ENCODE results near the gene GGA2. TPM values are rescaled to one million over a fixed set of nuclear protein-coding genes. Genes with fewer than 3 reads are reported as not detected.

The GGA2 gene
- total and polyA plus RNA-seq, 8 donors = 42.4 to 93.3 (median 67.0) TPM

DNA sequence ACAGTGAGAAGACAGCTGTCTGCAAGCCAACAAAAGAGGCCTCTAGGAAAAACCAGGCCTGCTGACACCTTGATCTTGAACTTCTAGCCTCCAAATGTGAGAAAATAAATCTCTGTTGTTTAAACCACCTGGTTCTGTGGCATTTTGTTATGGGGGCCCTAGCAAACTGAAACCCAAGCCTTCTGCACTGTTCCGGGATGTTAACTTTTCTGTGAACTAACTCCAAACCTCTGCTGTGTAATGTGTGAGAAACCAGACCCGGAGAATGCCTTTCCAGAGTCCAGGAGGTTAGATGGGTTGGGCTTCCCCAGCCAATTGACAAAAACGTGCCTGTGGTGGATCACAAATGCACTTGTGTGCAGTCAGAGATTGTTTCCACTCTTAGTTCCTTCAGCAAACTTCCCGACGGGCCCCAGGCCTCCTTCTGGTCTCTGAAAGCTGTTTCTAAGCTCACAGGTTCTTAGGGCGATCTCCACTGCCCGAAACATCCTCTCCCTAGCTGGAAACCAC is 13.6 kb upstream of the GGA2 start:
- Histone ChIP-seq H3K4me3 (no peak overlapping the region), H3K27me3 (no peaks in the 10 kb centered on the region), H3K27ac (no peak overlapping the region), H3K9me3 (no peaks in the 10 kb centered on the region), H3K36me3 (peaks cover 0 to 29% (median 0%) of the 10 kb centered on the region in 3 donors), H3K4me1 (peaks cover 8 to 15% (median 15%) of the 10 kb centered on the region in 3 donors)
- no peak for FAIRE-seq
- WGBS, 2 donors = 79 to 87% methylated on average over 7 of the region's 7 CpGs
- no peak for TF ChIP-seq CTCF (IDR thresholded peaks at IDR 0.05)
- no peak for ATAC-seq
- intact Hi-C loops (cut with DNase I) = no loop called here
- DNase-seq = no peak

- ATAC-seq = peak in 1 of 4 donors; percentile 15
- TF ChIP-seq CTCF (IDR thresholded peaks at IDR 0.05) = no peak
- intact Hi-C loops (cut with DNase I) = no loop called here
- WGBS, 2 donors = 94 to 99% methylated on average over 6 of the region's 6 CpGs
- Histone ChIP-seq H3K9me3 (no peaks in the 10 kb centered on the region), H3K36me3 (peaks cover 0 to 29% (median 0%) of the 10 kb centered on the region in 3 donors), H3K4me1 (peaks cover 2 to 9% (median 9%) of the 10 kb centered on the region in 3 donors), H3K27ac (no peak overlapping the region), H3K27me3 (no peaks in the 10 kb centered on the region), H3K4me3 (no peak overlapping the region)
- no peak for FAIRE-seq
- DNase-seq = no peak
These were observed 13.0 kb upstream of the GGA2 start for GRCh38 chr16:23523321-23523720.

DNA sequence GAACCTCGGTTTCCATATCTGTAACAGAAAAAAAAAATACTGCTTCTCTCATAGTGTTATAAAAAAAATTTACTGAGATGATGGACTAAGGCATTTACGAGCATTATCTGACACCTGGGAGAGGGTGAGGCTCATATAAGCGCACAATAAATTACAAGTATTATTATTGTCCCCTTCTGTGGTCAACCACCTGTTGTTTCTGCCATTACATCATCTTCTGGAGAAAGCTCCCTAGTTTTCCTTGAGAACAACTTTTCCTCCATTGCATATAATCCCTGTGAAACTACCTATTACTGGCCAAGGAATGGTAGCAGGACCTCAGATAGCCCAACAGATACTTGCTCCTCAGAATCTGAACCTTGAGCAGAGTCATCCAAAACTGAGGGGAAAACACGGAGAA is 11.7 kb upstream of the GGA2 start:
- intact Hi-C loops (cut with DNase I) = no loop called here
- no peak for TF ChIP-seq CTCF (IDR thresholded peaks at IDR 0.05)
- Histone ChIP-seq H3K36me3 (peaks cover 0 to 29% (median 0%) of the 10 kb centered on the region in 3 donors), H3K4me1 (no peaks in the 10 kb centered on the region), H3K9me3 (no peaks in the 10 kb centered on the region), H3K27me3 (no peaks in the 10 kb centered on the region), H3K4me3 (no peak overlapping the region), H3K27ac (no peak overlapping the region)
- ATAC-seq (no peak), DNase-seq (no peak), FAIRE-seq (no peak)
- 97% methylated on average over 4 of the region's 4 CpGs for WGBS, 2 donors

DNA sequence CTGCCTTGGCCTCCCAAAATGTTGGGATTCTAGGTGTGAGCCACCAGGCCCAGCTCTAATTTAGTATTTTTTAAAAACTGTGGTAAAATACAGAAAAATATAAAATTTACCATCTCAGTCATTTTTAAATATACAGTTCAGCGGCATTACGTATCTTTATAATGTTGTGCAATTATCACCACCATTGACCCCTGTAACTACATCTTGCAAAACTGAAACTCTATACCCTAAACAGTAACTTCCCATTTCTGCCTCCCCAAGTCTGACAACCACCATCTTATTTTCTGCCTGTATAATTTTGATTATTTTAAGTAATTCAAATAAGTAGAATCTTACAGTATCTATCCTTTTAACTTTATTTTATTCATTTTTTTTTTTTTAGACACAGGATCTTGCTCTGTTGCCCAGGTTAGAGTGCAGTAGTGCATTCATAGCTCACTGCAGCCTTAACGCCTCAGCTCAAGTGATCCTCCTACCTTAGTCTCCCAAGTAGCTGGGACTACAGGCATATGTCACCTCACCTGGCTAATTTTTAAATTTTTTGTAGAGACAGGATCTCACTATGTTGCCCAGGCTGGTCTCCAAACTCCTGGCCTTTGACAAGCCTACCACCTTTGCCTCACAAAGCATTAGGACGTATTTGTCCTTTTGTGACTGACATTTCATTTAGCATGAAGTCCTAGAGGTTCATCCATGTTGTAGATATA is 10.9 kb upstream of the GGA2 start:
- Histone ChIP-seq H3K36me3 (peaks cover 0 to 29% (median 0%) of the 10 kb centered on the region in 3 donors), H3K4me1 (no peaks in the 10 kb centered on the region), H3K4me3 (no peak overlapping the region), H3K9me3 (no peaks in the 10 kb centered on the region), H3K27me3 (no peaks in the 10 kb centered on the region), H3K27ac (peak overlapping the region in 1 of 4 donors; percentile 27)
- ATAC-seq (peak in 1 of 4 donors; percentile 53), DNase-seq (no peak), FAIRE-seq (no peak)
- 68 to 91% methylated on average over 4 of the region's 4 CpGs for WGBS, 2 donors
- TF ChIP-seq CTCF (IDR thresholded peaks at IDR 0.05) = no peak
- intact Hi-C loops (cut with DNase I) = no loop called here

DNA sequence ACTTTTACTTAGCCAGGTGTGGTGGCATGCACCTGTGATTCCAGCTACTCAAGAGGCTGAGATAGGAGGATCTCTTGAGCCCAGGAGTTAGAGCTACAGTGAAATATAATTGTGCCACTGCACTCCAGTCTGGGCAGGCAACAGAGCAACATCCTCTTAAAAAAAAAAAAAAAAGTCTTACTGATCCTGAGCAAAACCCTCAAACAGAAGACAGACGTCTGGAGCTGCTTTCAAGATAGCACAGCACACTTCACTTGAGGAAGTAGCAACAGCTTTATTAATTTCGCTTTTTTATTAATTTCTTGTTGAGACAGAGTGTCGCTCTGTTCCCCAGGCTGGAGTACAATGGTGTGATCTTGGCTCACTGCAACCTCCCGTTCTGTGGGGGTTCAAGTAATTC is 10.2 kb upstream of the GGA2 start:
- no peak for TF ChIP-seq CTCF (IDR thresholded peaks at IDR 0.05)
- Histone ChIP-seq H3K27ac (peak overlapping the region in 1 of 4 donors; percentile 27), H3K4me1 (no peaks in the 10 kb centered on the region), H3K9me3 (no peaks in the 10 kb centered on the region), H3K27me3 (no peaks in the 10 kb centered on the region), H3K36me3 (peaks cover 0 to 29% (median 0%) of the 10 kb centered on the region in 3 donors), H3K4me3 (no peak overlapping the region)
- no peak for FAIRE-seq
- no peak for DNase-seq
- peak in 1 of 4 donors; percentile 56 for ATAC-seq
- WGBS, 2 donors = 88 to 91% methylated on average over 4 of the region's 4 CpGs
- intact Hi-C loops (cut with DNase I) = no loop called here

All from pancreas (tissue), 10 donors.